Neuronal stem cell (in vitro differentiated cells): ENCODE results near the gene ISYNA1.

Source experiments
- DNase-seq: peaks from one replicate; pipeline ENCODE4 v3.0.0-alpha.2; 2013; ENCODE audit warnings: low spot score
- H2AFZ ChIP-seq: one replicate; pipeline ENCODE4 v1.6.1; 2013; ENCODE audit warnings: mild to moderate bottlenecking, low read length, inconsistent platforms
- H2AK5ac ChIP-seq: 2 replicates; pipeline ENCODE4 v1.6.1; 2013; ENCODE audit warnings: low read depth, mild to moderate bottlenecking, inconsistent platforms, low read length, moderate library complexity, mixed read lengths
- H2BK120ac ChIP-seq: 2 replicates; pipeline ENCODE4 v1.6.1; 2013; ENCODE audit warnings: low read depth, mild to moderate bottlenecking, inconsistent platforms, low read length, moderate library complexity, mixed read lengths
- H2BK12ac ChIP-seq: one replicate; pipeline ENCODE4 v1.6.1; 2013; ENCODE audit warnings: low read length, inconsistent platforms
- H2BK15ac ChIP-seq: 2 replicates; pipeline ENCODE4 v1.6.1; 2013; ENCODE audit warnings: mild to moderate bottlenecking, low read length, inconsistent platforms, mixed read lengths
- H2BK5ac ChIP-seq: one replicate; pipeline ENCODE4 v1.6.1; 2013; ENCODE audit warnings: inconsistent platforms, mild to moderate bottlenecking, low read length, moderate library complexity
- H3K14ac ChIP-seq: one replicate; pipeline ENCODE4 v1.6.1; 2013; ENCODE audit warnings: low read length, inconsistent platforms
- H3K18ac ChIP-seq: 2 replicates; pipeline ENCODE4 v1.6.1; 2013; ENCODE audit warnings: low read length, inconsistent platforms
- H3K23ac ChIP-seq: 2 replicates; pipeline ENCODE4 v1.6.1; 2013; ENCODE audit warnings: low read depth, mild to moderate bottlenecking, mixed read lengths, low read length, inconsistent platforms; ENCODE audit not compliant: poor library complexity
- H3K27ac ChIP-seq: replicated peaks from 3 replicates; pipeline ENCODE4 v1.5.1; 2013; ENCODE audit warnings: low read length, inconsistent platforms
- H3K27me3 ChIP-seq, 3 experiments: 2 replicates each; pipeline ENCODE4 v1.6.1; 2013; ENCODE audit warnings: low read length in 3 of 3, mild to moderate bottlenecking in 2 of 3, inconsistent platforms in 1 of 3, low read depth in 1 of 3, mixed read lengths in 1 of 3, moderate library complexity in 1 of 3; ENCODE audit not compliant: control insufficient read depth in 3 of 3, insufficient read depth in 3 of 3
- H3K36me3 ChIP-seq, 2 donors: replicated peaks in 1 of 2; 2 replicates each; pipeline ENCODE4 v1.6.1; 2013; ENCODE audit warnings: low read length in 2 of 2; ENCODE audit not compliant: control insufficient read depth in 2 of 2, insufficient read depth in 2 of 2
- H3K4ac ChIP-seq: 2 replicates; pipeline ENCODE4 v1.6.1; 2013; ENCODE audit warnings: inconsistent platforms, mild to moderate bottlenecking, low read length, moderate library complexity
- H3K4me1 ChIP-seq, 2 donors: 1 replicate in 1 of 2; 2 replicates in 1 of 2; pipeline ENCODE4 v1.6.1; 2013; ENCODE audit warnings: low read length in 2 of 2, low read depth in 1 of 2; ENCODE audit not compliant: control insufficient read depth in 2 of 2, insufficient read depth in 1 of 2
- H3K4me2 ChIP-seq: one replicate; pipeline ENCODE4 v1.6.1; 2013; ENCODE audit warnings: mild to moderate bottlenecking, low read length, inconsistent platforms; ENCODE audit not compliant: insufficient read depth, poor library complexity, severe bottlenecking
- H3K4me3 ChIP-seq, 2 donors: 2 replicates each; pipeline ENCODE4 v1.5.1; 2013; ENCODE audit warnings: low read length in 2 of 2, mild to moderate bottlenecking in 2 of 2, inconsistent platforms in 1 of 2, moderate library complexity in 1 of 2
- H3K79me1 ChIP-seq: one replicate; pipeline ENCODE4 v1.6.1; 2013; ENCODE audit warnings: low read depth, mild to moderate bottlenecking, inconsistent platforms, low read length, moderate library complexity
- H3K9ac ChIP-seq: one replicate; pipeline ENCODE4 v1.6.1; 2013; ENCODE audit warnings: mild to moderate bottlenecking, low read depth, low read length, inconsistent platforms; ENCODE audit not compliant: poor library complexity
- H3K9me3 ChIP-seq, 2 donors: replicated peaks in 1 of 2; 2 replicates each; pipeline versions ENCODE3 to v1.6.1; 2013; ENCODE audit warnings: low read length in 2 of 2, mild to moderate bottlenecking in 2 of 2, inconsistent platforms in 1 of 2, low read depth in 1 of 2, mixed read lengths in 1 of 2, moderate library complexity in 1 of 2; ENCODE audit not compliant: control insufficient read depth in 2 of 2, insufficient read depth in 1 of 2
- H4K8ac ChIP-seq: one replicate; pipeline ENCODE4 v1.6.1; 2013; ENCODE audit warnings: low read depth, mild to moderate bottlenecking, inconsistent platforms, low read length, moderate library complexity
- H4K91ac ChIP-seq: one replicate; pipeline ENCODE4 v1.6.1; 2013; ENCODE audit warnings: low read length, low read depth, mild to moderate bottlenecking, inconsistent platforms; ENCODE audit not compliant: poor library complexity
- WGBS, 2 donors: extraction: QIAGEN DNeasy Blood & Tissue Kit; methylation state at CpG; one replicate each; pipeline ENCODE4 v1.1.7; 2013; ENCODE audit warnings: missing lambda C conversion rate in 2 of 2, mixed read lengths in 1 of 2; ENCODE audit not compliant: insufficient read length in 2 of 2, insufficient replicate concordance in 1 of 2; ENCODE audit errors: extremely low coverage in 2 of 2; 5-methylcytosine and 5-hydroxymethylcytosine counted together

The ISYNA1 gene

DNA sequence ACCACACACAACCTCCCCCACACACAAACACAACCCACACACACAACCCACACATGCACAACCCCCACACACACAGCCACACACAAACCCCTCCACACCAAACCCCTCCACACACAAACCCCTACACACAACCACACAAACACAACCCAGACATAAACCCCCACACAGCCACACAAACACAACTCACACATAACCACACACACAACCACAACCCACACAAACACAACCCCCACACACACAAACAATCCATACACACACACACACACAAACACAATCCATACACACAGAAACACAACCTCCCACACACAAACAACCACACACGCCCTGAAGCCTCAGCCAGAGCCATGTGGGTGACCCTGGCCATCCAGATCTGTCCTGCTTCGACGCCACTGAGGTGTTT is 30.0 kb upstream of the ISYNA1 start:
- Histone ChIP-seq H3K4me2 (no peak overlapping the region), H2BK12ac (no peak overlapping the region), H2BK15ac (no peak overlapping the region), H3K14ac (peak overlapping the region; percentile 97), H3K79me1 (peaks cover 8% of the 10 kb centered on the region), H3K18ac (no peak overlapping the region), H2BK5ac (no peak overlapping the region), H2BK120ac (no peak overlapping the region), H3K4ac (peak overlapping the region; percentile 66), H2AFZ (no peak overlapping the region), H3K4me1 (peaks cover 5 to 12% of the 10 kb centered on the region in 2 donors), H4K8ac (no peak overlapping the region), H3K9ac (peak overlapping the region; percentile 30), H3K27me3 (no peaks in the 10 kb centered on the region), H3K9me3 (no peaks in the 10 kb centered on the region), H3K27ac (no peak overlapping the region), H4K91ac (no peak overlapping the region), H3K36me3 (peaks cover 2 to 4% of the 10 kb centered on the region in 2 donors), H3K23ac (no peak overlapping the region), H2AK5ac (no peak overlapping the region), H3K4me3 (peak overlapping the region in 1 of 2 donors; percentile 13)
- no peak for DNase-seq
- WGBS, 2 donors: no CpG with 5 or more reads among the region's 3 CpGs

DNA sequence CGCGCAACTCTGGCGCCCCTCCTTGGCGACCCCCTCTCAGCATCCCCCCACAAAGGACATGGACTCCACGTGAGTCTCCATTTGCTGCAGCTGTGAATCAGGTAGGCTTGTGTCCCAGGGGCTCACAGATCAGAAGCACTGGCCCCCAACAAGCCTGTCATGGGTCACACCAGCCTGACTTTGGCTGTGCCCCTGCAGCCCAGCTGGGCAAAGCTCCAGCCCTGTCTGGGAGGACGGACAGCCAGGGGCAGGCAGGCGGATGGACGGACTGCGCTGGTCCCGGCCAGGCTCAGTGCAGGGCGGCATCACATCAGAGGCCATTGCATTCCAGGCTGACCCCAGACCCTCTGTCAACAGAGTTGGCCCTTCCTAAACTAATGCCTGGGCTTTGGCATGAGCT is 28.4 kb upstream of the ISYNA1 start:
- Histone ChIP-seq H3K9ac (no peak overlapping the region), H3K4me2 (no peak overlapping the region), H4K91ac (peak overlapping the region; percentile 46), H3K14ac (peak overlapping the region; percentile 63), H2BK120ac (no peak overlapping the region), H2BK15ac (peak overlapping the region; percentile 47), H2AFZ (no peak overlapping the region), H3K18ac (peak overlapping the region; percentile 70), H3K27ac (no peak overlapping the region), H3K4me1 (peaks cover 5 to 9% of the 10 kb centered on the region in 2 donors), H2BK5ac (peak overlapping the region; percentile 77), H3K27me3 (no peaks in the 10 kb centered on the region), H3K36me3 (peaks cover 4 to 7% of the 10 kb centered on the region in 2 donors), H3K4me3 (no peak overlapping the region), H3K79me1 (peaks cover 4% of the 10 kb centered on the region), H3K4ac (no peak overlapping the region), H2BK12ac (no peak overlapping the region), H2AK5ac (no peak overlapping the region), H3K9me3 (no peaks in the 10 kb centered on the region), H3K23ac (peak overlapping the region; percentile 10), H4K8ac (no peak overlapping the region)
- no CpG with 5 or more reads among the region's 11 CpGs for WGBS, 2 donors
- DNase-seq: no peak

GRCh38 chr19:18465964-18466339 is 28.0 kb upstream of the ISYNA1 start:
- Histone ChIP-seq H3K27ac (no peak overlapping the region), H4K91ac (no peak overlapping the region), H2BK12ac (no peak overlapping the region), H3K23ac (peak overlapping the region; percentile 10), H2BK15ac (no peak overlapping the region), H3K4ac (no peak overlapping the region), H2BK120ac (no peak overlapping the region), H2BK5ac (no peak overlapping the region), H3K79me1 (peaks cover 4% of the 10 kb centered on the region), H2AK5ac (no peak overlapping the region), H4K8ac (no peak overlapping the region), H3K27me3 (no peaks in the 10 kb centered on the region), H2AFZ (no peak overlapping the region), H3K9ac (no peak overlapping the region), H3K14ac (peak overlapping the region; percentile 63), H3K9me3 (no peaks in the 10 kb centered on the region), H3K4me2 (no peak overlapping the region), H3K4me1 (peaks cover 5 to 9% of the 10 kb centered on the region in 2 donors), H3K4me3 (no peak overlapping the region), H3K18ac (no peak overlapping the region), H3K36me3 (peaks cover 8 to 11% of the 10 kb centered on the region in 2 donors)
- no CpG with 5 or more reads among the region's 6 CpGs for WGBS, 2 donors
- no peak for DNase-seq

- H3K36me3 ChIP-seq: peaks cover 13 to 16% of the 10 kb centered on the region in 2 donors
- no peak overlapping the region for H2BK12ac ChIP-seq
- H2AK5ac ChIP-seq: no peak overlapping the region
- no peak overlapping the region for H3K14ac ChIP-seq
- H3K79me1 ChIP-seq: peaks cover 4% of the 10 kb centered on the region
- no peak overlapping the region for H4K91ac ChIP-seq
- H3K9ac ChIP-seq: peak overlapping the region; percentile 44
- no peak overlapping the region for H3K4me2 ChIP-seq
- no peaks in the 10 kb centered on the region for H3K9me3 ChIP-seq
- no peak overlapping the region for H4K8ac ChIP-seq
- DNase-seq: no peak
- H2BK15ac ChIP-seq: no peak overlapping the region
- H3K23ac ChIP-seq: no peak overlapping the region
- no peaks in the 10 kb centered on the region for H3K27me3 ChIP-seq
- H2AFZ ChIP-seq: no peak overlapping the region
- H3K4ac ChIP-seq: no peak overlapping the region
- no peak overlapping the region for H3K27ac ChIP-seq
- WGBS, 2 donors: no CpG with 5 or more reads among the region's 30 CpGs
- H2BK120ac ChIP-seq: no peak overlapping the region
- H3K18ac ChIP-seq: no peak overlapping the region
- H3K4me1 ChIP-seq: peaks cover 4 to 7% of the 10 kb centered on the region in 2 donors
- H3K4me3 ChIP-seq: no peak overlapping the region
- no peak overlapping the region for H2BK5ac ChIP-seq
These were observed 27.5 kb upstream of the ISYNA1 start for GRCh38 chr19:18465214-18465963.
